HFFc6 (cell line): ENCODE data around the gene DIDO1. TPM values are rescaled to one million over a fixed set of nuclear protein-coding genes. Genes with fewer than 3 reads are reported as not detected.

ENCODE experiments used
- DNase-seq: peaks from one replicate; pipeline ENCODE4 v3.0.0-alpha.2; 2018
- H3K27ac Mint-ChIP-seq: 2 replicates; pipeline ENCODE4 v1.8.0; 2020; ENCODE audit warnings: mild to moderate bottlenecking, mixed read lengths
- H3K27me3 Mint-ChIP-seq: 2 replicates; pipeline ENCODE4 v1.8.0; 2021; ENCODE audit warnings: mild to moderate bottlenecking, moderate library complexity, mixed read lengths; ENCODE audit not compliant: insufficient read depth
- H3K36me3 Mint-ChIP-seq: 2 replicates; pipeline ENCODE4 v1.8.0; 2021; ENCODE audit warnings: low read depth, mixed read lengths
- H3K4me1 Mint-ChIP-seq: 2 replicates; pipeline ENCODE4 v1.8.0; 2020; ENCODE audit warnings: low read depth, mixed read lengths
- H3K4me3 Mint-ChIP-seq: 2 replicates; pipeline ENCODE4 v1.8.0; 2020; ENCODE audit warnings: mild to moderate bottlenecking, moderate library complexity, mixed read lengths
- H3K9me3 Mint-ChIP-seq: 2 replicates; pipeline ENCODE4 v1.8.0; 2020; ENCODE audit warnings: mild to moderate bottlenecking, mixed read lengths
- CTCF ChIP-seq: fragments of 200-600 bp; sonication (generic); IDR thresholded peaks from 2 replicates; pipeline ENCODE4 v1.5.0; 2021; ENCODE audit warnings: antibody characterized with exemption, mild to moderate bottlenecking
- total RNA-seq, 6 experiments: library from RNA; stranded (reverse); fragmentation: NEBNext Ultra II Directional; extraction: Animal tissue kit (Norgen Biotek cat#: 25700); gene quantifications; 2 replicates in 1 of 6; 3 replicates in 5 of 6; pipeline ENCODE4 v1.2.3, GENCODE V29; 2021

DIDO1 gene
- total RNA-seq, 6 experiments from 2014 or later, result 31.9 to 36.1 (median 34.8) TPM

GRCh38 chr20:62892348-62893304, 33.7 kb downstream of the DIDO1 start:
- H3K27ac Mint-ChIP-seq, result no peak overlapping the region
- peaks cover 2% of the 10 kb centered on the region; the same call in 1 of the 2 replicates for H3K27me3 Mint-ChIP-seq
- DNase-seq, result no peak
- peaks cover 27% of the 10 kb centered on the region for H3K36me3 Mint-ChIP-seq
- TF ChIP-seq CTCF, result no peak
- peaks cover 10% of the 10 kb centered on the region for H3K4me1 Mint-ChIP-seq
- H3K9me3 Mint-ChIP-seq, result no peaks in the 10 kb centered on the region
- no peak overlapping the region for H3K4me3 Mint-ChIP-seq

- no peak for TF ChIP-seq CTCF
- Mint-ChIP-seq H3K27ac (no peak overlapping the region), H3K4me1 (peaks cover 23% of the 10 kb centered on the region), H3K36me3 (peaks cover 36% of the 10 kb centered on the region), H3K27me3 (peaks cover 5% of the 10 kb centered on the region; the same call in 1 of the 2 replicates), H3K4me3 (no peak overlapping the region), H3K9me3 (no peaks in the 10 kb centered on the region)
- DNase-seq, result no peak
These were observed 35.2 kb downstream of the DIDO1 start for GRCh38 chr20:62891111-62891510.

GRCh38 chr20:62890444-62890843, 35.9 kb downstream of the DIDO1 start:
- H3K9me3 Mint-ChIP-seq, result no peaks in the 10 kb centered on the region
- peaks cover 35% of the 10 kb centered on the region for H3K36me3 Mint-ChIP-seq
- peaks cover 5% of the 10 kb centered on the region; the same call in 1 of the 2 replicates for H3K27me3 Mint-ChIP-seq
- H3K4me1 Mint-ChIP-seq, result peaks cover 23% of the 10 kb centered on the region
- DNase-seq, result no peak
- no peak for TF ChIP-seq CTCF
- no peak overlapping the region for H3K4me3 Mint-ChIP-seq
- no peak overlapping the region; the same call in 1 of the 2 replicates for H3K27ac Mint-ChIP-seq

GRCh38 chr20:62889871-62890270, 36.4 kb downstream of the DIDO1 start:
- H3K9me3 Mint-ChIP-seq, result no peaks in the 10 kb centered on the region
- peaks cover 5% of the 10 kb centered on the region for H3K27me3 Mint-ChIP-seq
- TF ChIP-seq CTCF, result no peak
- no peak overlapping the region for H3K27ac Mint-ChIP-seq
- no peak overlapping the region for H3K4me3 Mint-ChIP-seq
- H3K36me3 Mint-ChIP-seq, result peaks cover 31% of the 10 kb centered on the region
- DNase-seq, result no peak
- peaks cover 23% of the 10 kb centered on the region for H3K4me1 Mint-ChIP-seq

- H3K36me3 Mint-ChIP-seq, result peaks cover 31% of the 10 kb centered on the region
- no peak overlapping the region for H3K27ac Mint-ChIP-seq
- H3K4me3 Mint-ChIP-seq, result no peak overlapping the region
- H3K9me3 Mint-ChIP-seq, result no peaks in the 10 kb centered on the region
- TF ChIP-seq CTCF, result no peak
- peaks cover 5% of the 10 kb centered on the region for H3K27me3 Mint-ChIP-seq
- no peak for DNase-seq
- H3K4me1 Mint-ChIP-seq, result peaks cover 23% of the 10 kb centered on the region
These were observed 36.9 kb downstream of the DIDO1 start for GRCh38 chr20:62889411-62889810.
